ENCODE data around the gene SGMS1. TPM values are rescaled to one million over a fixed set of nuclear protein-coding genes. Genes with fewer than 3 reads are reported as not detected.

The SGMS1 gene
- total and polyA plus RNA-seq, 2 experiments from 2014 or later: 15.0 to 34.7 TPM

DNA sequence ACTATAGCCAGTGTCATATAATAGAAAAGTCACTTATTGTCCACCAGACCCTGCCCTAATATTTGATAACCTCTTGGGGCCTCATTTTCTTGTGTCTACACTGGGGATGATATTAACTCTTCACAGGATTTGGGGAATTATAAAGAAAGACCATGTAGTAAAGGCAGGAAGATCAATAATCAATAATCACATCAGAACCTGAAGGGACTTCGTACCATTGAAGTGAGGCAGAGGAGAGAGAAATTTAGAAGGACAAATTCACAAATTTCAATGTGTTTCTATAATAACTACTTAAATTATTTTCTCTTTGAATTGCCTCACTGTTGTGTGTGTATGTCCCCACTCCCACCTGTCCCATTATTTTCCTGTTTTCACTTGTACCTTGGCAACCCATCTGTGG is 10.7 kb upstream of the SGMS1 start:
- Mint-ChIP-seq H3K27ac (no peak overlapping the region), H3K4me1 (peaks cover 26% of the 10 kb centered on the region), H3K9me3 (no peaks in the 10 kb centered on the region), H3K27me3 (ENCODE audit: insufficient read depth, low read depth, poor library complexity) (no peaks in the 10 kb centered on the region), H3K4me3 (no peak overlapping the region), H3K36me3 (ENCODE audit: low read depth) (no peaks in the 10 kb centered on the region)
- H3K4me1 ChIP-seq (ENCODE audit: insufficient read depth): peaks cover 10% of the 10 kb centered on the region
- H3K27me3 ChIP-seq (ENCODE audit: insufficient read depth): no peaks in the 10 kb centered on the region
- TF ChIP-seq, protein P1, sequence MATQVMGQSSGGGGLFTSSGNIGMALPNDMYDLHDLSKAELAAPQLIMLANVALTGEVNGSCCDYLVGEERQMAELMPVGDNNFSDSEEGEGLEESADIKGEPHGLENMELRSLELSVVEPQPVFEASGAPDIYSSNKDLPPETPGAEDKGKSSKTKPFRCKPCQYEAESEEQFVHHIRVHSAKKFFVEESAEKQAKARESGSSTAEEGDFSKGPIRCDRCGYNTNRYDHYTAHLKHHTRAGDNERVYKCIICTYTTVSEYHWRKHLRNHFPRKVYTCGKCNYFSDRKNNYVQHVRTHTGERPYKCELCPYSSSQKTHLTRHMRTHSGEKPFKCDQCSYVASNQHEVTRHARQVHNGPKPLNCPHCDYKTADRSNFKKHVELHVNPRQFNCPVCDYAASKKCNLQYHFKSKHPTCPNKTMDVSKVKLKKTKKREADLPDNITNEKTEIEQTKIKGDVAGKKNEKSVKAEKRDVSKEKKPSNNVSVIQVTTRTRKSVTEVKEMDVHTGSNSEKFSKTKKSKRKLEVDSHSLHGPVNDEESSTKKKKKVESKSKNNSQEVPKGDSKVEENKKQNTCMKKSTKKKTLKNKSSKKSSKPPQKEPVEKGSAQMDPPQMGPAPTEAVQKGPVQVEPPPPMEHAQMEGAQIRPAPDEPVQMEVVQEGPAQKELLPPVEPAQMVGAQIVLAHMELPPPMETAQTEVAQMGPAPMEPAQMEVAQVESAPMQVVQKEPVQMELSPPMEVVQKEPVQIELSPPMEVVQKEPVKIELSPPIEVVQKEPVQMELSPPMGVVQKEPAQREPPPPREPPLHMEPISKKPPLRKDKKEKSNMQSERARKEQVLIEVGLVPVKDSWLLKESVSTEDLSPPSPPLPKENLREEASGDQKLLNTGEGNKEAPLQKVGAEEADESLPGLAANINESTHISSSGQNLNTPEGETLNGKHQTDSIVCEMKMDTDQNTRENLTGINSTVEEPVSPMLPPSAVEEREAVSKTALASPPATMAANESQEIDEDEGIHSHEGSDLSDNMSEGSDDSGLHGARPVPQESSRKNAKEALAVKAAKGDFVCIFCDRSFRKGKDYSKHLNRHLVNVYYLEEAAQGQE (IDR thresholded peaks at IDR 0.05; ENCODE audit: unreplicated experiment): no peak
- TF ChIP-seq CREB1 (CRISPR knock-in tag; IDR thresholded peaks at IDR 0.05; ENCODE audit: low read depth): no peak
- TF ChIP-seq EZH2phosphoT487 (IDR thresholded peaks at IDR 0.05; ENCODE audit: unreplicated experiment): no peak
- no peak for TF ChIP-seq ZNF114 (CRISPR knock-in tag; IDR thresholded peaks at IDR 0.05)
- TF ChIP-seq, protein P2, sequence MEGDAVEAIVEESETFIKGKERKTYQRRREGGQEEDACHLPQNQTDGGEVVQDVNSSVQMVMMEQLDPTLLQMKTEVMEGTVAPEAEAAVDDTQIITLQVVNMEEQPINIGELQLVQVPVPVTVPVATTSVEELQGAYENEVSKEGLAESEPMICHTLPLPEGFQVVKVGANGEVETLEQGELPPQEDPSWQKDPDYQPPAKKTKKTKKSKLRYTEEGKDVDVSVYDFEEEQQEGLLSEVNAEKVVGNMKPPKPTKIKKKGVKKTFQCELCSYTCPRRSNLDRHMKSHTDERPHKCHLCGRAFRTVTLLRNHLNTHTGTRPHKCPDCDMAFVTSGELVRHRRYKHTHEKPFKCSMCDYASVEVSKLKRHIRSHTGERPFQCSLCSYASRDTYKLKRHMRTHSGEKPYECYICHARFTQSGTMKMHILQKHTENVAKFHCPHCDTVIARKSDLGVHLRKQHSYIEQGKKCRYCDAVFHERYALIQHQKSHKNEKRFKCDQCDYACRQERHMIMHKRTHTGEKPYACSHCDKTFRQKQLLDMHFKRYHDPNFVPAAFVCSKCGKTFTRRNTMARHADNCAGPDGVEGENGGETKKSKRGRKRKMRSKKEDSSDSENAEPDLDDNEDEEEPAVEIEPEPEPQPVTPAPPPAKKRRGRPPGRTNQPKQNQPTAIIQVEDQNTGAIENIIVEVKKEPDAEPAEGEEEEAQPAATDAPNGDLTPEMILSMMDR (conservative IDR thresholded peaks at IDR 0.05; ENCODE audit: low read depth in 2 of 2): no peak
- TF ChIP-seq, protein P3, sequence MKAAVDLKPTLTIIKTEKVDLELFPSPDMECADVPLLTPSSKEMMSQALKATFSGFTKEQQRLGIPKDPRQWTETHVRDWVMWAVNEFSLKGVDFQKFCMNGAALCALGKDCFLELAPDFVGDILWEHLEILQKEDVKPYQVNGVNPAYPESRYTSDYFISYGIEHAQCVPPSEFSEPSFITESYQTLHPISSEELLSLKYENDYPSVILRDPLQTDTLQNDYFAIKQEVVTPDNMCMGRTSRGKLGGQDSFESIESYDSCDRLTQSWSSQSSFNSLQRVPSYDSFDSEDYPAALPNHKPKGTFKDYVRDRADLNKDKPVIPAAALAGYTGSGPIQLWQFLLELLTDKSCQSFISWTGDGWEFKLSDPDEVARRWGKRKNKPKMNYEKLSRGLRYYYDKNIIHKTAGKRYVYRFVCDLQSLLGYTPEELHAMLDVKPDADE (IDR thresholded peaks at IDR 0.05): no peak
- TF ChIP-seq, protein P4, sequence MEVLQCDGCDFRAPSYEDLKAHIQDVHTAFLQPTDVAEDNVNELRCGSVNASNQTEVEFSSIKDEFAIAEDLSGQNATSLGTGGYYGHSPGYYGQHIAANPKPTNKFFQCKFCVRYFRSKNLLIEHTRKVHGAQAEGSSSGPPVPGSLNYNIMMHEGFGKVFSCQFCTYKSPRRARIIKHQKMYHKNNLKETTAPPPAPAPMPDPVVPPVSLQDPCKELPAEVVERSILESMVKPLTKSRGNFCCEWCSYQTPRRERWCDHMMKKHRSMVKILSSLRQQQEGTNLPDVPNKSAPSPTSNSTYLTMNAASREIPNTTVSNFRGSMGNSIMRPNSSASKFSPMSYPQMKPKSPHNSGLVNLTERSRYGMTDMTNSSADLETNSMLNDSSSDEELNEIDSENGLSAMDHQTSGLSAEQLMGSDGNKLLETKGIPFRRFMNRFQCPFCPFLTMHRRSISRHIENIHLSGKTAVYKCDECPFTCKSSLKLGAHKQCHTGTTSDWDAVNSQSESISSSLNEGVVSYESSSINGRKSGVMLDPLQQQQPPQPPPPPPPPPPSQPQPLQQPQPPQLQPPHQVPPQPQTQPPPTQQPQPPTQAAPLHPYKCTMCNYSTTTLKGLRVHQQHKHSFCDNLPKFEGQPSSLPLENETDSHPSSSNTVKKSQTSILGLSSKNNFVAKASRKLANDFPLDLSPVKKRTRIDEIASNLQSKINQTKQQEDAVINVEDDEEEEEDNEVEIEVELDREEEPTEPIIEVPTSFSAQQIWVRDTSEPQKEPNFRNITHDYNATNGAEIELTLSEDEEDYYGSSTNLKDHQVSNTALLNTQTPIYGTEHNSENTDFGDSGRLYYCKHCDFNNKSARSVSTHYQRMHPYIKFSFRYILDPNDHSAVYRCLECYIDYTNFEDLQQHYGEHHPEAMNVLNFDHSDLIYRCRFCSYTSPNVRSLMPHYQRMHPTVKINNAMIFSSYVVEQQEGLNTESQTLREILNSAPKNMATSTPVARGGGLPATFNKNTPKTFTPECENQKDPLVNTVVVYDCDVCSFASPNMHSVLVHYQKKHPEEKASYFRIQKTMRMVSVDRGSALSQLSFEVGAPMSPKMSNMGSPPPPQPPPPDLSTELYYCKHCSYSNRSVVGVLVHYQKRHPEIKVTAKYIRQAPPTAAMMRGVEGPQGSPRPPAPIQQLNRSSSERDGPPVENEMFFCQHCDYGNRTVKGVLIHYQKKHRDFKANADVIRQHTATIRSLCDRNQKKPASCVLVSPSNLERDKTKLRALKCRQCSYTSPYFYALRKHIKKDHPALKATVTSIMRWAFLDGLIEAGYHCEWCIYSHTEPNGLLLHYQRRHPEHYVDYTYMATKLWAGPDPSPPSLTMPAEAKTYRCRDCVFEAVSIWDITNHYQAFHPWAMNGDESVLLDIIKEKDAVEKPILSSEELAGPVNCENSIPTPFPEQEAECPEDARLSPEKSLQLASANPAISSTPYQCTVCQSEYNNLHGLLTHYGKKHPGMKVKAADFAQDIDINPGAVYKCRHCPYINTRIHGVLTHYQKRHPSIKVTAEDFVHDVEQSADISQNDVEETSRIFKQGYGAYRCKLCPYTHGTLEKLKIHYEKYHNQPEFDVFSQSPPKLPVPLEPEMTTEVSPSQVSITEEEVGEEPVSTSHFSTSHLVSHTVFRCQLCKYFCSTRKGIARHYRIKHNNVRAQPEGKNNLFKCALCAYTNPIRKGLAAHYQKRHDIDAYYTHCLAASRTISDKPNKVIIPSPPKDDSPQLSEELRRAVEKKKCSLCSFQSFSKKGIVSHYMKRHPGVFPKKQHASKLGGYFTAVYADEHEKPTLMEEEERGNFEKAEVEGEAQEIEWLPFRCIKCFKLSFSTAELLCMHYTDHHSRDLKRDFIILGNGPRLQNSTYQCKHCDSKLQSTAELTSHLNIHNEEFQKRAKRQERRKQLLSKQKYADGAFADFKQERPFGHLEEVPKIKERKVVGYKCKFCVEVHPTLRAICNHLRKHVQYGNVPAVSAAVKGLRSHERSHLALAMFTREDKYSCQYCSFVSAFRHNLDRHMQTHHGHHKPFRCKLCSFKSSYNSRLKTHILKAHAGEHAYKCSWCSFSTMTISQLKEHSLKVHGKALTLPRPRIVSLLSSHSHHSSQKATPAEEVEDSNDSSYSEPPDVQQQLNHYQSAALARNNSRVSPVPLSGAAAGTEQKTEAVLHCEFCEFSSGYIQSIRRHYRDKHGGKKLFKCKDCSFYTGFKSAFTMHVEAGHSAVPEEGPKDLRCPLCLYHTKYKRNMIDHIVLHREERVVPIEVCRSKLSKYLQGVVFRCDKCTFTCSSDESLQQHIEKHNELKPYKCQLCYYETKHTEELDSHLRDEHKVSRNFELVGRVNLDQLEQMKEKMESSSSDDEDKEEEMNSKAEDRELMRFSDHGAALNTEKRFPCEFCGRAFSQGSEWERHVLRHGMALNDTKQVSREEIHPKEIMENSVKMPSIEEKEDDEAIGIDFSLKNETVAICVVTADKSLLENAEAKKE (CRISPR knock-in tag; IDR thresholded peaks at IDR 0.05): no peak
- no peak for TF ChIP-seq NANOG (IDR thresholded peaks at IDR 0.05; ENCODE audit: borderline replicate concordance)
- H3K4me2 ChIP-seq: no peak overlapping the region
- no peak overlapping the region for H3K4me3 ChIP-seq
- no peaks in the 10 kb centered on the region for H3K9me2 ChIP-seq (ENCODE audit: insufficient read depth)
- DNase-seq (ENCODE audit: low spot score): no peak
- no peaks in the 10 kb centered on the region for H3K79me2 ChIP-seq (replicated peaks; ENCODE audit: insufficient read depth)
- H3K27ac ChIP-seq (ENCODE audit: low read depth): no peak overlapping the region
- ATAC-seq: no peak
- no peaks in the 10 kb centered on the region for H4K20me1 ChIP-seq (replicated peaks; ENCODE audit: insufficient read depth)
- no peak overlapping the region for H2AFZ ChIP-seq
- no peaks in the 10 kb centered on the region for H3K36me3 ChIP-seq (ENCODE audit: insufficient read depth)
- H3F3A ChIP-seq (replicated peaks; ENCODE audit: low read depth): no peaks in the 10 kb centered on the region
